NCI-H774 (cell line): ENCODE measurements around the gene IFNL1.
"Not testable (repeated sequence)": the region's sequence is repeated elsewhere in the genome, so short reads cannot be mapped to it uniquely, and the experiment has no call there.

Experiments
- DNase-seq: peaks from one replicate; lab custom pipeline; 2025; lab: John Stamatoyannopoulos, UW

The IFNL1 gene

DNA sequence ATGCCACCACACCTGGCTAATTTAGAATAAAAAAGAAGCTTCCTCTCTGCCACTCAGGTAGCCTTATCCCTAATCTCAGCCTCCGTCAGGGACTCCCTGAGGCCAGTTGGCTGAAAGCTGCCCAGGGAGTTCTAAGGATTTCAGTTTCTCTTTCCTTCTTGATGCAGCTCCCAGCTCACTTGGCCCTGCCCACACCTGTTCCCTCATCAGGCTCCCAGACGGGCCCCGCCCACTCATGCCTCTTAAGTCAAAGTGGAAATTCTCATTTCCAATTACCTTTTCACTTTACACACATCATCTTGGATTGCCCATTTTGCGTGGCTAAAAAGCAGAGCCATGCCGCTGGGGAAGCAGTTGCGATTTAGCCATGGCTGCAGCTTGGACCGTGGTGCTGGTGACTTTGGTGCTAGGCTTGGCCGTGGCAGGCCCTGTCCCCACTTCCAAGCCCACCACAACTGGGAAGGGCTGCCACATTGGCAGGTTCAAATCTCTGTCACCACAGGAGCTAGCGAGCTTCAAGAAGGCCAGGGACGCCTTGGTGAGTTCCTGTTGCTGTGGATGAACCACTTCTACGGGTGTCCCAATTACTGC lies at the start of gene IFNL1:
IFNL1 (plus strand) TSS at position 353 of the 591 bp plus-strand sequence; CDS start at position 368, 15 bp downstream.
- DNase-seq, result no peak

DNA sequence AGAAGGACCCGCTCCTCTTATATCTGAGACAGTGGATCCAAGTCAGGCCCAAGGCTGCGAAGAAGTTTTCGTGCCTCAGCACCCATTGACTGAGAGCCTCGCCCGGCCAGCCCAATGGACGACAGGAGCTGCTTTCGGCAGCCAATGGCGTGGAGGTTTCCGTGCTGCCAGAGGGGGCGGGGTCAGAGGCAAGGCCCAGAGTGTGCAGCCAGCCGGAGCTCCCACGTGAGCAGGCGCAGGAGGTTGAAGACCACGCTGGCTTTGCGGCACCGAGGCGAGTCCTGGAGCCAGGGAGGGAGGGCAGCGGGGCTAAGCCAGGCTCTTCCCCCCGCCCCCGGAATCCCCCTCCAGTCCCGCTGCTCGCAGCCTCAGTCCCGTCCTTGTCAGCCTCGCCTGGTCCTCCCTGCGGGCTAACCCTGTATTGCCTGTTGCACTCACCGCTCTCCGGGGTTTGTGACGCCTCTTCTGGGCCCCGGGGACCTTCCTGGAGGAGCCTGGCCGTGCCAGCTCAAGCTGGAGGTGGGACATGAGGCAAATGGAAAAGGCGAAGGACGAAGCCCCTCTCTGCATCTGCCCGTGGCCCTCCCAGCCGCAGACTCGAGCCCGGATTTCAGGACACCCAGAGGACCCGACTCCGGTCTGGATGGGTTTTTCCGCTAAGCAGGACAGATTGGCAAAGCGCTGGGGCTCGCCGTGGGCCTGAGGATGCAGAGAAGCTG lies 49.1 kb upstream of the IFNL1 start:
- DNase-seq, result no peak

DNA sequence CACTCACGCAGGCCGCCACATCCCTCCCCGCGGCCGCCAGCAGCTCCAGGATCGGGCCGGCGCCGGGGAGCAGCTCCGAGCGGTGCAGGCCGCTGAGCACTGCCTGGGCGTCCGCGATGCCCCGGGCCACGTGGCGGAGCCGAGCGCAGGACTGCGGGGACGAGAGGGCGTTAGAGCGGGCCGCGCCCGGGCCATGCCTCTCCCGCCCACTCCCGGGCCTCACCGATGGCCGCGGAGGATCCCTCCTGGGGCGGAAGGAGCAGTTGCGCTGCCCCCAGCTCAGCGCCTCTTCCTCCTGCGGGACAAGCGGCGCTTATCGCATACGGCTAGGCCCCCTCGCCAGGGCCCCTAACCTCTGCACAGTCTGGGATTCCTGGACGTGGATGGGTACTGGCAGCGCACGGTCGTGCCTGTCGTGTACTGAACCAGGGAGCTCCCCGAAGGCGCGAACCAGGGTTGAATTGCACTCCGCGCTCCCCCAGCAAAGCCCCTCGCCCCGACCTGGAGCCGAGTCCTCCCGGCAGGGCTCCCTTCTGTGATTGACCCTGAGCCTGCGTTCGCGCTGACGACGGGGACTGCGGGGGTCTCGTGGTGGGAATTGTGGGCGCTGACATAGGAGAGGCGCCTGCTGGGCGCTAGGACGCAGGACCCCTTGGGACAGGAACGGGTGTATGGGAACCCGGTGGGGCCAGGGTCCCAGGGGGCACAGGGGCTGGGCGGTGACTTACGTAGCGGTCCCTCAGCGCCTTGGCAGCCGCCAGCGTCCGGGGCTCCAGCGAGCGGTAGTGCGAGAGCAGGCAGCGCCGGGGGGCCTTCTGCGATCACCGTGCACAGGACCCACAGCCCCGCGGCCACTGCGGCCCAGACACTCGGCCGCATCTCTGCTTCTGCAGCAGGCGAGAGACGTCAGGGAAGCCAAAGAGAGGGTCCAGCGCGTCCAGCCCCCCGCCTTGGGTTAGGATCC lies 48.2 kb upstream of the IFNL1 start:
- no peak for DNase-seq

DNA sequence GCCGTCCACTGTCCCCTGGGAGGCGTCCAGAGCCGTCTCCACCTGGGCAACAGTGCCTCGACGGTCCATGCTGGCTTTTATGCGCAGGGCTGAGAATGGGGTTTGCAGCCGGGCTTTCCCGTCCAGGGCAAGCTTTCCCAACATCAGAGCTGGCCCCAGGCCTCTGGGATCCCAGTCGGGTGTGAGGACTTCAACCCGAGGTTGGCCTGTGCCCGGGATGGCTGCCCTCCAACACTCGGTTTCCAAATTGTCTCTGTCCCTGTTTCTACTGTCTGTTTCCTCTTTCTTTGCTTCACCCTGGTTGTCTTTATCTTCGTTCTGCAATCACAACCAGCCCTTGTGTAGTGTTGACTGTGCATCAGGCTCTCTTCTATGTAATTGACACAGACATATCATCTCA lies 47.4 kb upstream of the IFNL1 start, which contains the start of gene IFNL4:
IFNL4 (minus strand) TSS at position 51 of the 400 bp plus-strand sequence.
- DNase-seq, result no peak

DNA sequence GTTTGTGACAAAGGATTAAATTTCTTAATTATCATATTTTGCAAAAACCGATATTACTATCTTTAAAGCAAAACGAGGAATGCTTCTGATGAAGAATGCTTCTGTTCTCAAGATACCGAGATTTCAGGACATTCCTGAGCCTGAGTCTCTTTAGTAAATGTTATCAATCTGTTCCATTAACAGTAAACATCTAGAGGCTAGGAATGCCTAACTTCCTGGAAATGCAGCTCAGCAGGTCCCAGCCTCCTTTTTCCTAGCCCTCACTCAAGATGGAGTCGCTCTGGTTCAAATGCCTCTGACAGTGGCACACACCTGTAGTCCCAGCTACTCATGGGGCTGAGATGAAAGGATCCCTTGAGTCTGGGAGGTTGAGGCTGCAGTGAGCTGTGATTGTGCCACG lies 45.1 kb upstream of the IFNL1 start:
- DNase-seq, result no peak

DNA sequence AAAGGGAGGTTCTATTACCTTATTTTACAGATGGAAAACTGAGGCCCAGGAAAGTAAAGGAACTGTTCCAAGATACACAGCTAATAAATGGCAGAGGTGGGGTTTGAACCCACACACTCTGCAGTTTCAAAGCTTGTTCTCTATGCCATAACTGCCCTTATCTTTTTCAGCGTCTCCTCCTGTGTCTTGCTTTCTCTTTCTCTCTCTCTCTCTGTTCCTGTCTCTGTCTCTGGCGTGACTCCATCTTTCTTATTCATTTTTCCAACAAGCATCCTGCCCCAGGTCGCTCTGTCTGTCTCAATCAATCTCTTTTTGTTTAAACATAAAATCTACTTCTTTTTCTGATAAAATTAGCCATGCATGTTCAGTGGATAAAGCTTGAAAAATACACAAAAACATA lies 44.4 kb upstream of the IFNL1 start:
- no peak for DNase-seq

DNA sequence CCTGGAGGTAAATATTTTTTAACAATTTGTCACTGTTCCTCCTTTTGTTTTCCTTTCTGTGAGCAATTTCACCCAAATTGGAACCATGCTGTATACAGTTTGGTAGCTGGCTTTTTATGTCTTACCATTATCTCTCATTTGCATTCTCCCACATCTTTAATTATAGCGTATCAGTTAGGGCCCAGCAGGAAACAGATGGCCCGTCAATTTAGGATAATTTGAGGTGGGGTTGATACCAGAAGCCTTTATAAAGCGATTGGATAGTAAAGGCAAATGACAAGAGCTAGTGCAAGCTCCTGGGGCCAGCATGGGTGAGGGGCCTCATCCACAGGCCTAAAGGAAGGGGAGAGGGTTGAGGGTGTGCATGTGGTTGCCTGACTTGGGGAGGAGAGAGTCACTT lies 43.7 kb upstream of the IFNL1 start:
- DNase-seq, result no peak

DNA sequence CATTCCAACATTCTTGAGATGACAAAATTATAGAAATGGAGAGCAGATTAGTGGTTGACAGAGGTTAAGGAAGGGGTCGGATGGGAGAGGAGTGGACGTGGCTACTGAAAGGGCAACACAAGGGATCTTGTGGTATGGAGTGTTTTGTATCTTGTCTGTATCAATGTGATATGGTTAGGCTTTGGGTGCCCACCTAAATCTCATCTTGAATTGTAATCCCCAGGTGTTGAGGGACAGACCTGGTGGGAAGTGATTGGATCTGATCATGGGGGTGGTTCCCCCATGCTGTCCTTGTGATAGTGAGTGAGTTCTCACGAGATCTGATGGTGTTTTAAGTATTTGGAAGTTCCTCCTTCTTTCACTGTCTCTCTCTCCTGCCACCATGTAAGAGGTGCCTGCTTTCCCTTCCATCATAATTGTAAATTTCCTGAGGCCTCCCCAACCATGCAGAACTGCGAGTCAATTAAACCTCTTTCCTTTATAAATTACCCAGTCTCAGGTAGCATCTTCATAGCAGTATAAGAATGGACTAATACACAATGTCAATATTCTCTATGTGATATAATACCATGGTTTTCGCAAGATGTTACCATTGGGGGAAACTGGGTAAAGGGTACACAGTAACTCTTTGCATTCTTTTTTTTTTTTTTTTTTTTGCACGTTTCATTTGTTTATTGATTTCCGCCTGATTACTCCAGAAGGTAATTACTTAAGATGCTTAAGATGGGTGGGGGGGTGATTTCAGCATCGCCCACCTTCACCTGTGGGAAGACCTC lies 42.6 kb upstream of the IFNL1 start:
- DNase-seq, result no peak

DNA sequence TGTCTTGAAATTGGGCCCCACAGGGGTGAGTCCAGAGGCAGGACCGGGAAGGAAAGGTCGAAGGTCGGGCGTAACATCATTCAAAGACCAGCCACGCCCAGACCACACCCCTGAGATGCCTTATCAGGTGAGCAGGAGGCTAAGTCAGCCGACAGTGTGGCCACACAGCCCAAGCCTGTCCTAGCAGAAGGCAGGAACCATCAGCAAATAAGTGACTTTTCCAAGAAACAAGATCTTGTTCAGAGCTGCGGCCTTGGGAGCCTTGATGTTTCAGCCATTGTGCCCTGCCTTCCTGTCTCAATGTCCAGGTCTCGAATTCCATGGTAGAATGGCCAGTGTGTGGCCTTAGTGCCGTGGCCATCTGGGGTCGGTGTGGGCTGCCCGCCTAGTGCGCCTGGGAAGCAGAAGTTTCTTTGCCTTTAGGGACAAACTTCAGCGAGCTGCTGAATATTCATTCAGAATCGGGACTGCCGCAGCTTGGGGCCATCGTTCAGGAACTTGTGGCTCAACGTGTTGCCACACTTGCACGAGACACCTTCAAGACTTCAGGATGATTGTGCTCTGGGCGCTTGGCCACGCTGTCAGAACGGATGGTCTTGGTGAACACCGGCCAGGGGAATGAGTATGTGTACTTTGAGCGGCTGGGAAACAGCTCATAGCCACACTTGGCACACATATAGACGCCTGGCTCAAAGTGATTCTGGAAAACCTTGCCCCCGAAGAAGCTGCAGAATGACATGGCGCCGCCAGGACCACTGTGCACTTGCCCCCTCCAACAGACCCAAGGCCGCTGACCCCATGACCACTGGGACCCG lies 41.5 kb upstream of the IFNL1 start:
- DNase-seq, result no peak

DNA sequence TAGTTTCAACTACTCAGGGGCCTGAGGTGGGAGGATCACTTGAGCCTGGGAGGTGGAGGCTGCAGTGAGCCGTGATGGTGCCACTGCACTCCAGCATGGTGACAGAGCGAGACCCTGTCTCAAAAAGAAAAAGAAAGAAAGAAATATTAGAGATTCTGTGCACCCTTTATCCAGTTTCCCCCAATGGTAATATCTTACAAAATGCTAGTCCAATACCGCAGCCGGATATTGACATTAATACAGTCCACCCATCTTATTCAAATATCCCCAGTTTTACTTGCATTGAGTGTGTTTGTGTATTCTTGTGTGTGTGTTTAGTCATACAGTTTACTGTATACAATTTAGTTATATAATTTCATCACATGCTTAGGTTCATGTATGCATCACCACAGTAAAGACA lies 39.0 kb upstream of the IFNL1 start:
- DNase-seq, result no peak

DNA sequence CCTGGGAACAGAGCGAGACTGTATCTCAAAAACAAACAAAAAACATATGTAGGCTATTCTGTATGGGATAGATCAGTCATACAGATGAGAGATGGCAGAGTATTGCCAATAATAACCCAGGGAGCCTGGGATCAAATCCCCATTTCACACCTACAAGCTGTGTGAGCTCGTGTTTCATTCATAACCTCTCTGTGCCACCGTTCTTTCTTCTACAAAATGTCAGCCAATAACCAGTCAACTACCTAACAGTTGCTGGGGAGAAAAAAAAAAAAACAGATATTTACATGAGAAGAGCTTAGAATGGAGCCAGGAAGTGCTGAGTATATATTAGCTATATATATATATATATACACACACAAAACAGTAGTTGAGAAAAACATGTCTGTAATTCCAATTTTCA lies 34.5 kb upstream of the IFNL1 start:
- no peak for DNase-seq

DNA sequence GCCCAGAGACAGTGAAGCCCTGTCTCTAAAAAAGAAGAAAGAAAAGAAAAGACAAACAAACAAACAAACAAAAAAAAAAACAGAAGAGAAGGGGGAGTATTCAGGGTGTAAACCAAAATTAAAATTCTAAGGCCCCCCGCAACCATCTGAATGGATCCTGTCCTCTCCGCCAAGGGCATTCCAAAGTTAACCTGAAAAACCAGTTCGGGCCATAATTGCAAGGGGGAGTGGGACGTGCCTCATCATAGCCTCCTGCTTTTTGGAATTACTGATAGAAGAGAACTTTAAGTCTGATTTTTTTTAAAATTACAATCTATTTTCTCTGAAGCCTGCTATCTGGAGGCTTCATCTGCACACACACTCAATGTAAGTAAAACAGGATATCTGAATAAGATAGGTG lies 33.7 kb upstream of the IFNL1 start:
- DNase-seq, result no peak

DNA sequence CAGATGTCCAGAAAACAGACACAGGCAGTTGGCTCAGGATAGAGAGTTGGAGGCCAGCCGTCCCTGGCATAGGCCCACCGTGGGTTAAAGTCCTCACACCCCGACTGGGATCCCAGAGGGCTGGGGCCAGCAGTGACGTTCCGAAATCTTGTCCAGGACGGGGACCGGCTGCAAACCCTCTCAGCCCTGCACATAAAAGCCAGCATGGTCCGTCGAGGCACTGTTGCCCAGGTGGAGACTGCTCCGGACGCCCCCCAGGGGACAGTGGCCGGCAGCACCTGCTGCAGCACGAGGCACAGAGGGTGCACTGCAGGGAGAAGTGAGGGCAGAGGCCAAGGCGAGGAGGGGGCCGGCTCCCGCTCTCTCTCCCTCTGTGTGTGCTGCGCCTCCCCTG lies 32.3 kb upstream of the IFNL1 start:
- DNase-seq, result no peak

DNA sequence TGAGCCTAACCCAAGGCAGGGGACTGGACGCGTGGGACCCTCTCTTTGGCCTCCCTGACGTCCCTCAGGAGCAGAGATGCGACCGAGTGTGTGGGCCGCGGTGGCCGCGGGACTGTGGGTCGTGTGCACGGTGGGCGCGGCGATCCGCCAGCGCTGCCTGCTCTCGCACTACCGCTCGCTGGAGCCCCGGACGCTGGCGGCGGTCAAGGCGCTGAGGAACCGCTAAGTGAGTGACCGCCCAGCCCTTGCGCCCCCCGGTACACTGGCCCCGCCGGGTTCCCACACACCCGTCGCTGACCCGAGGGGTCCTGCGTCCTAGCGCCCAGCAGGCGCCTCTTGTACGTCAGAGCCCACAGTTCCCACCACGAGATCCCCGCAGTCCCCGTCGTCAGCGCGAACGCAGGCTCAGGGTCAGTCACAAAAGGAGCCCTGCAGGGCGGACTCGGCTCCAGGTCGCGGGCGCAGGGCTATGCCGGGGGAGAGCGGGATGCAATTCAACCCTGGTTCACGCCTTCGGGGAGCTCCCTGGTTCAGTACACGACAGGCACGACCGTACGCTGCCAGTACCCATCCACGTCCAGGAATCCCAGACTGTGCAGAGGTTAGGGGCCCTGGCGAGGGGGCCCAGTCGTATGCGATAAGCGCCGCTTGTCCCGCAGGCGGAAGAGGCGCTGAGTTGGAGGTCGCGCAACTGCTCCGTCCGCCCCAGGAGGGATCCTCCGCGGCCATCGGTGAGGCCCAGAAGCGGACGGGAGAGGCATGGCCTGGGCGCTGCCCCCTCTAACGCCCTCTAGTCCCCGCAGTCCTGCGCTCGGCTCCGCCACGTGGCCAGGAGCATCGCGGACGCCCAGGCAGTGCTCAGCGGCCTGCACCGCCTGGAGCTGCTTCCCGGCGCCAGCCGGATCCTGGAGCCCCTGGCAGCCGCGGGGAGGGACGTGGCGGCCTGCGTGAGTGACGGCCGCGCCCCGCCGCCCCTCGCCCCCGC lies 31.6 kb upstream of the IFNL1 start:
- no peak for DNase-seq

DNA sequence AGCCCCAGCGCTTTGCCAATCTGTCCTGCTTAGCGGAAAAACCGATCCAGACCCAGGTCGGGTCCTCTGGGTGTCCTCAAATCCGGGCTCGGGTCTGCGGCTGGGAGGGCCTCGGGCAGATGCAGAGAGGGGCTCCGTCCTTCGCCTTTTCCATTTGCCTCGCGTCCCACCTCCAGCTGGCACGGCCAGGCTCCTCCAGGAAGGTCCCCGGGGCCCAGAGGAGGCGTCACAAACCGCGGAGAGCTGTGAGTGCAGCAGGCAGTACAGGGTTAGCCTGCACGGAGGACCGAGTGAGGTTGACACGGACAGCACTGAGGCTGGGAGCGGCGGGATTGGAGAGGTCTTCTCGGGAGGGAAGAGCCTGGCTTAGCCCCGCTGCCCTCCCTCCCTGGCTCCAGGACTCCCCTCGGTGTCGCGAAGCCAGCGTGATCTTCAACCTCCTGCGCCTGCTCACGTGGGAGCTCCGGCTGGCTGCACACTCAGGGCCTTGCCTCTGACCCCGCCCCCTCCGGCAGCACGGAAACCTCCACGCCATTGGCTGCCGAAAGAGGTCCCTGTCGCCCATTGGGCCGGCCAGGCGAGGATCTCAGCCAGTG lies 30.8 kb upstream of the IFNL1 start:
- DNase-seq, result no peak

DNA sequence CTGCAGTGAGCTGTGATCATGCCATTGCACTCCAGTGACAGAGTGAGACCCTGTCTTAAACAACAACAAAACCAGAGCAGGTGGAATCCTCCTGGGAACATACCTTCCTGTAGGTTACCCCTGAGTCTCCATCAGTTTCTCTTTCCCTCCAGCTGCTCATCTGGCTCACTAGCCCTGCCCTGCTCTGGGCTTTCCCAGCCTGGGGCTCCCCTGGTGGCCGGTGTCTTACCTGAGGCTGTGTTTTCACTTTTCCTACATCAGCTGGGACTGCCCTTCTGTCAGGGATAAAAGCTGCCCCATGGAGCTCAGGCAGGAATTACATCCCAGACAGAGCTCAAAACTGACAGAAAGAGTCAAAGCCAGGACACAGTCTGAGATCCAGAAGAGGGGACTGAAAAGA lies 28.1 kb upstream of the IFNL1 start, which contains the start of gene IFNL2:
IFNL2 (plus strand) TSS at position 312 of the 400 bp plus-strand sequence. CDS start 173 bp downstream, outside the sequence.
- DNase-seq, result not testable (repeated sequence)

DNA sequence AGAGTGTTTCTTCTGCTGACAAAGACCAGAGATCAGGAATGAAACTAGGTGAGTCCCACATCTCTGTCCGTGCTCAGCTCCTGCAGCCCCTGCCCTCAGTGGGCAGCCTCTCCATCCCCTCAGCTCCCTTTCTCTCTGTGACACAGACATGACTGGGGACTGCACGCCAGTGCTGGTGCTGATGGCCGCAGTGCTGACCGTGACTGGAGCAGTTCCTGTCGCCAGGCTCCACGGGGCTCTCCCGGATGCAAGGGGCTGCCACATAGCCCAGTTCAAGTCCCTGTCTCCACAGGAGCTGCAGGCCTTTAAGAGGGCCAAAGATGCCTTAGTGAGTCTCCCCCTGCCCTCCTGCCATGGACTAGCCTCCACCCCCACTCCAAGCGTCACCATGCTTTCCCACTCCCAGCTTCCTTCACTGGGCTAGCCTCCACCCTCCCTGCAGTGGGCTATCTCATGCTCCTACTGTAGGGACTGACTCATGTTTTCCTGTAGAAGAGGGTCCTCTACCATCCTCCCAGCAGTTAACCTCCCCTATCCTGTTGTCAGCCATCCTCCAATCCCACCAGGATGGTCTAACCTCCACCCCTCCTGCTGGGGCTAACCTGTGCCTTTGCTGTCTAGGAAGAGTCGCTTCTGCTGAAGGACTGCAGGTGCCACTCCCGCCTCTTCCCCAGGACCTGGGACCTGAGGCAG lies 27.5 kb upstream of the IFNL1 start:
- not testable (repeated sequence) for DNase-seq

DNA sequence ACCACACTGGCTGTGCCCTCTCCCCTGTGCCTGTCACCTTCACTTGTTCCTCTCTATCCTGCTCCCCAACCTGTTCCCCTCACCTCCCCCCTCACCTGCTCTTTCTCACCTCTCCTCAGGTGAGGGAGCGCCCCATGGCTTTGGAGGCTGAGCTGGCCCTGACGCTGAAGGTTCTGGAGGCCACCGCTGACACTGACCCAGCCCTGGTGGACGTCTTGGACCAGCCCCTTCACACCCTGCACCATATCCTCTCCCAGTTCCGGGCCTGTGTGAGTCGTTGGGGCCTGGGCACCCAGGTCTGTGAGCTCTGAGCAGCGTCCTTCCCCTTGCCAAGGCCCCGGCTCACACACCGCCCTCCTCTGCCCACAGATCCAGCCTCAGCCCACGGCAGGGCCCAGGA lies 26.8 kb upstream of the IFNL1 start:
- DNase-seq, result not testable (repeated sequence)
